A549 (cell line): ENCODE measurements around the gene KLHL36. TPM values are rescaled to one million over a fixed set of nuclear protein-coding genes. Genes with fewer than 3 reads are reported as not detected.
A peak's percentile ranks its signal among the peaks of the same experiment; 100 is the strongest.

Experiments used
- ATAC-seq, 2 experiments: fragments of 200-7000 bp in 1 of 2; fragments of >200 bp in 1 of 2; cut with Nextera tagmentation in 1 of 2; cut with Tn5 transposase in 1 of 2; 3 replicates each; pipeline versions ENCODE4 v1.8.0 to v1.9.1; 2018 to 2020; ENCODE audit warnings: mild to moderate bottlenecking in 1 of 2, moderate library complexity in 1 of 2
- CTCF ChIA-PET: fragments of 300-600 bp; sonication (Branson Sonifier 250); formaldehyde crosslinking; extraction: SDS; loops from one replicate; lab custom pipeline; 2021; ENCODE audit warnings: antibody characterized with exemption, inconsistent platforms; lab: Yijun Ruan, JAX
- POLR2A ChIA-PET: fragments of 350-600 bp; formaldehyde crosslinking; extraction: SDS; loops from one replicate; lab custom pipeline; 2021; ENCODE audit warnings: antibody characterized with exemption, inconsistent platforms; lab: Yijun Ruan, JAX
- DNase-seq, 2 experiments: peaks; one replicate each; pipeline versions ENCODE4 v3.0.0 to v3.0.0-alpha.2; 2011 to 2016; ENCODE audit warnings: low read depth in 1 of 2, low spot score in 1 of 2
- FAIRE-seq: peaks from 2 replicates; lab custom pipeline; 2011; peaks lifted over from hg19 to GRCh38; lab: Jason Lieb, UNC
- H3K27ac ChIP-seq, 2 experiments: fragments of >200 bp; sonication (Bioruptor Twin); formaldehyde crosslinking; 3 replicates each; pipeline ENCODE4 v1.5.1; 2016 to 2017
- H3K4me1 ChIP-seq: fragments of >200 bp; sonication (Bioruptor Twin); formaldehyde crosslinking; 3 replicates; pipeline ENCODE4 v1.6.1; 2016
- H3K4me2 ChIP-seq: fragments of >200 bp; sonication (Bioruptor Twin); formaldehyde crosslinking; 3 replicates; pipeline ENCODE4 v1.6.1; 2016
- H3K4me3 ChIP-seq: fragments of >200 bp; sonication (Bioruptor Twin); formaldehyde crosslinking; 3 replicates; pipeline ENCODE4 v1.5.1; 2016
- H3K9me3 ChIP-seq: fragments of >200 bp; sonication (Bioruptor Twin); formaldehyde crosslinking; 3 replicates; pipeline ENCODE4 v1.6.1; 2016
- ATOH8 ChIP-seq: fragments of 250-450 bp; sonication (Bioruptor Pico); IDR thresholded peaks from 2 replicates; pipeline ENCODE4 v1.5.0; 2020; ENCODE audit warnings: low read depth, mild to moderate bottlenecking, moderate library complexity
- CBX2 ChIP-seq: fragments of 200-600 bp; sonication (generic); IDR thresholded peaks from 2 replicates; pipeline ENCODE4 v1.6.1; 2016; ENCODE audit warnings: low read depth, mild to moderate bottlenecking, borderline replicate concordance
- CHD2 ChIP-seq: fragments of 150-350 bp; IDR thresholded peaks from 2 replicates; pipeline ENCODE4 v1.6.1; 2014; ENCODE audit warnings: low read length; ENCODE audit not compliant: partially characterized antibody
- CHD4 ChIP-seq: fragments of 200-600 bp; sonication (generic); IDR thresholded peaks from 2 replicates; pipeline ENCODE4 v1.6.1; 2016; ENCODE audit warnings: antibody characterized with exemption, mild to moderate bottlenecking, borderline replicate concordance
- EHMT2 ChIP-seq: fragments of 200-600 bp; sonication (generic); IDR thresholded peaks from 2 replicates; pipeline ENCODE4 v1.6.1; 2016; ENCODE audit warnings: antibody characterized with exemption, low read depth, mild to moderate bottlenecking, moderate library complexity
- EP300 ChIP-seq, 2 experiments: fragments of >200 bp; sonication (Bioruptor Twin); formaldehyde crosslinking; IDR thresholded peaks; 2 replicates in 1 of 2; 3 replicates in 1 of 2; pipeline ENCODE4 v1.6.1; 2016 to 2017
- GATA3 ChIP-seq: IDR thresholded peaks from 2 replicates; pipeline ENCODE4 v1.6.1; 2012; ENCODE audit warnings: borderline replicate concordance
- HDAC2 ChIP-seq: fragments of 200-600 bp; sonication (generic); IDR thresholded peaks from 2 replicates; pipeline ENCODE4 v1.6.1; 2016
- HEYL ChIP-seq: fragments of 250-450 bp; sonication (Bioruptor Pico); IDR thresholded peaks from 2 replicates; pipeline ENCODE4 v1.8.0; 2021; ENCODE audit warnings: mild to moderate bottlenecking, moderate library complexity
- HMGXB4 ChIP-seq: fragments of 250-450 bp; sonication (Bioruptor Pico); IDR thresholded peaks from 2 replicates; pipeline ENCODE4 v1.5.0; 2021; ENCODE audit warnings: mild to moderate bottlenecking, moderate library complexity, borderline replicate concordance
- JUN ChIP-seq, 2 experiments: fragments of >200 bp; sonication (Bioruptor Twin); formaldehyde crosslinking; IDR thresholded peaks; 2 replicates in 1 of 2; 3 replicates in 1 of 2; pipeline ENCODE4 v1.6.1; 2016 to 2017
- JUNB ChIP-seq: fragments of >200 bp; sonication (Bioruptor Twin); formaldehyde crosslinking; IDR thresholded peaks from 2 replicates; pipeline ENCODE4 v1.6.1; 2016
- KDM1A ChIP-seq: fragments of 200-600 bp; sonication (generic); IDR thresholded peaks from 2 replicates; pipeline ENCODE4 v1.6.1; 2016; ENCODE audit warnings: low read depth, mild to moderate bottlenecking
- MAX ChIP-seq: IDR thresholded peaks from 2 replicates; pipeline ENCODE4 v1.6.1; 2012
- MAZ ChIP-seq: fragments of 150-350 bp; IDR thresholded peaks from 2 replicates; pipeline ENCODE4 v1.6.1; 2014; ENCODE audit warnings: antibody characterized with exemption, low read depth, low read length, borderline replicate concordance
- NR3C1 ChIP-seq: fragments of >200 bp; sonication (Bioruptor Twin); formaldehyde crosslinking; IDR thresholded peaks from 3 replicates; pipeline ENCODE4 v1.6.1; 2017
- PBX3 ChIP-seq: IDR thresholded peaks from 2 replicates; pipeline ENCODE4 v1.6.1; 2012
- POLR2AphosphoS2 ChIP-seq: conservative IDR thresholded peaks from 2 replicates; pipeline ENCODE4 v1.6.1; 2012; ENCODE audit warnings: low read length, improper control_type of control experiment, inconsistent platforms
- RFX5 ChIP-seq: fragments of 450-650 bp; IDR thresholded peaks from 2 replicates; pipeline ENCODE4 v1.7.1; 2014; ENCODE audit warnings: antibody characterized with exemption, mild to moderate bottlenecking, moderate library complexity
- SMC3 ChIP-seq: fragments of >200 bp; sonication (Bioruptor Twin); formaldehyde crosslinking; IDR thresholded peaks from 3 replicates; pipeline ENCODE4 v1.6.1; 2018; ENCODE audit warnings: inconsistent platforms
- ZNF302 ChIP-seq: fragments of 250-450 bp; sonication (Bioruptor Pico); IDR thresholded peaks from 2 replicates; pipeline ENCODE4 v1.9.0; 2021; ENCODE audit warnings: inconsistent platforms, mild to moderate bottlenecking, moderate library complexity
- ZSCAN20 ChIP-seq: fragments of 250-450 bp; sonication (Bioruptor Pico); IDR thresholded peaks from 2 replicates; pipeline ENCODE4 v1.8.0; 2022; ENCODE audit warnings: mild to moderate bottlenecking, moderate library complexity
- WGBS: methylation state at CpG from one replicate; pipeline ENCODE4 v1.1.6; 2017; ENCODE audit errors: missing lambda C conversion rate; 5-methylcytosine and 5-hydroxymethylcytosine counted together
- polyA plus RNA-seq, 4 experiments: library from polyadenylated mRNA; depleted of rRNA in 3 of 4; stranded (reverse); fragments of >200 nt; fragmentation: RNase III in 1 of 4; extraction: RNeasy Plus Mini Kit Qiagen cat#74134 plus additional on column Dnase treatment in 1 of 4; gene quantifications; 2 replicates in 3 of 4; 3 replicates in 1 of 4; pipeline ENCODE4 v1.2.3, GENCODE V29; 2011 to 2017

KLHL36 gene
- polyA plus RNA-seq, 2 of the 4 experiments (the other 2 are of a cell fraction), result 20.0 to 21.0 TPM

GRCh38 chr16:84683691-84684591 lies 35.6 kb downstream of the KLHL36 start:
- TF ChIP-seq HEYL, result no peak
- TF ChIP-seq CBX2, result no peak
- no peak for TF ChIP-seq POLR2AphosphoS2
- no peak for TF ChIP-seq JUN (IDR thresholded peaks at IDR 0.05)
- TF ChIP-seq JUNB, result no peak
- no peak for TF ChIP-seq ATOH8 (CRISPR knock-in tag)
- TF ChIP-seq HMGXB4, result no peak
- no peak for TF ChIP-seq EP300 (IDR thresholded peaks at IDR 0.05)
- no peak for TF ChIP-seq EHMT2
- no peak for TF ChIP-seq CHD2
- no peak for TF ChIP-seq NR3C1
- TF ChIP-seq, all 56 proteins: peak for 0
- CTCF ChIA-PET, result interaction anchor here (0.7 to 7.3 kb wide), 5 partner anchors 11 to 71 kb away, joined by 3 to 68 read pairs (median 7); no protein-coding TSS in a partner anchor
- POLR2A ChIA-PET, result no interaction called here
- H3K4me3 ChIP-seq, result no peak overlapping the region
- 64% methylated on average over 15 of the region's 15 CpGs for WGBS
- DNase-seq (no peak), FAIRE-seq (no peak), ATAC-seq (0 out of 6 replicates have a peak, but pooled peaks of 1 of the 2 experiments have one; percentile 17)
- no peak overlapping the region for H3K4me2 ChIP-seq
- H3K9me3 ChIP-seq, result no peaks in the 10 kb centered on the region
- H3K4me1 ChIP-seq, result no peaks in the 10 kb centered on the region
- no peak overlapping the region for H3K27ac ChIP-seq

GRCh38 chr16:84684592-84684965 lies 36.3 kb downstream of the KLHL36 start:
- no peak overlapping the region for H3K4me3 ChIP-seq
- ATAC-seq (no peak), FAIRE-seq (no peak), DNase-seq (no peak)
- no peaks in the 10 kb centered on the region for H3K4me1 ChIP-seq
- no peak overlapping the region for H3K4me2 ChIP-seq
- CTCF ChIA-PET, result interaction anchor here (2.6 to 7.3 kb wide), 3 partner anchors 12 to 70 kb away, joined by 7 to 68 read pairs (median 25); no protein-coding TSS in a partner anchor
- H3K27ac ChIP-seq, result no peak overlapping the region
- TF ChIP-seq ZNF302 (CRISPR knock-in tag) (no peak), HDAC2 (no peak), EP300 (IDR thresholded peaks at IDR 0.05) (no peak), CHD2 (no peak), KDM1A (no peak), CHD4 (no peak), MAX (no peak), EHMT2 (no peak), MAZ (no peak), GATA3 (no peak), PBX3 (no peak), NR3C1 (no peak), RFX5 (no peak), SMC3 (no peak), ATOH8 (CRISPR knock-in tag) (no peak), ZSCAN20 (CRISPR knock-in tag) (no peak)
- WGBS, result 79% methylated on average over 4 of the region's 4 CpGs
- H3K9me3 ChIP-seq, result no peaks in the 10 kb centered on the region
- POLR2A ChIA-PET, result no interaction called here
